K562 (cell line): ENCODE results near the gene DNAJC19. TPM values are rescaled to one million over a fixed set of nuclear protein-coding genes. Genes with fewer than 3 reads are reported as not detected.

Experiments used
- ATAC-seq: fragments of 200-7000 bp; cut with Tn5 transposase; 3 replicates; pipeline ENCODE4 v1.9.1; 2020; ENCODE audit warnings: moderate library complexity
- BruUV-seq: library from RNA; stranded (reverse); fragments of 400-500 nt; replicated peaks from 2 replicates; lab custom pipeline; 2021; lab: Mats Ljungman, UMichigan
- CTCF ChIA-PET: fragments of 300-600 bp; formaldehyde crosslinking; extraction: SDS; loops from one replicate; lab custom pipeline; 2021; ENCODE audit warnings: low intra/inter-chr PET ratio; lab: Yijun Ruan, JAX
- POLR2A ChIA-PET: fragments of 300-600, 350-650 bp; sonication (Branson Sonifier 250); formaldehyde crosslinking; extraction: SDS; loops from one replicate; lab custom pipeline; 2021; ENCODE audit warnings: antibody characterized with exemption, inconsistent platforms; lab: Yijun Ruan, JAX
- DNase-seq, 4 experiments: peaks; one replicate each; pipeline versions ENCODE4 v3.0.0 to v3.0.0-alpha.2; 2011 to 2018; ENCODE audit warnings: low spot score in 3 of 4, mixed read lengths in 3 of 4; ENCODE audit errors: extremely low read depth in 1 of 4
- FAIRE-seq: peaks from 2 replicates; lab custom pipeline; 2011; peaks lifted over from hg19 to GRCh38; lab: Jason Lieb, UNC
- H2AFZ ChIP-seq: 2 replicates; pipeline ENCODE4 v1.6.0; 2011; ENCODE audit warnings: low read depth, low read length, control low read depth, inconsistent platforms
- H3K27ac ChIP-seq: fragments of 200-600 bp; 3 replicates; pipeline ENCODE4 v1.8.0; 2011; ENCODE audit warnings: low read depth, mild to moderate bottlenecking, control low read depth, inconsistent platforms, low read length, moderate library complexity, mixed read lengths; ENCODE audit errors: extremely low read depth
- H3K27me3 ChIP-seq, 2 experiments: fragments of 300-600 bp in 1 of 2; 2 replicates in 1 of 2; 3 replicates in 1 of 2; pipeline versions ENCODE4 v1.6.0 to v1.8.0; 2011; ENCODE audit warnings: inconsistent platforms in 2 of 2, low read length in 2 of 2, mild to moderate bottlenecking in 1 of 2, mixed read lengths in 1 of 2, moderate library complexity in 1 of 2; ENCODE audit not compliant: control insufficient read depth in 2 of 2, insufficient read depth in 2 of 2
- H3K36me3 ChIP-seq: fragments of 300-600 bp; 3 replicates; pipeline ENCODE4 v1.8.0; 2011; ENCODE audit warnings: mild to moderate bottlenecking, low read length, inconsistent platforms; ENCODE audit not compliant: control insufficient read depth, insufficient read depth
- H3K4me1 ChIP-seq, 2 experiments: fragments of 200-600 bp in 1 of 2; replicated peaks in 1 of 2; 2 replicates in 1 of 2; 3 replicates in 1 of 2; pipeline versions ENCODE4 v1.5.1 to v1.8.0; 2011; ENCODE audit warnings: inconsistent platforms in 2 of 2, low read length in 2 of 2, mild to moderate bottlenecking in 1 of 2, mixed read lengths in 1 of 2, moderate library complexity in 1 of 2; ENCODE audit not compliant: control insufficient read depth in 2 of 2, insufficient read depth in 2 of 2
- H3K4me2 ChIP-seq: 2 replicates; pipeline ENCODE4 v1.6.1; 2011; ENCODE audit warnings: low read length, control low read depth, inconsistent platforms, mixed read lengths; ENCODE audit not compliant: insufficient read depth
- H3K4me3 ChIP-seq: fragments of 200-600 bp; sonication (generic), shearing (Covaris generic); 2 replicates; pipeline ENCODE4 v1.5.1; 2016; ENCODE audit warnings: control low read depth, inconsistent platforms
- H3K79me2 ChIP-seq: fragments of 200-600 bp; 3 replicates; pipeline ENCODE4 v1.8.0; 2011; ENCODE audit warnings: low read length, inconsistent platforms; ENCODE audit not compliant: control insufficient read depth, insufficient read depth
- H3K9ac ChIP-seq, 2 experiments: 2 replicates each; pipeline versions ENCODE4 v1.6.0 to v1.6.1; 2011; ENCODE audit warnings: low read depth in 2 of 2, low read length in 2 of 2, control low read depth in 1 of 2, inconsistent platforms in 1 of 2, mild to moderate bottlenecking in 1 of 2, mixed read lengths in 1 of 2; ENCODE audit not compliant: insufficient read depth in 1 of 2
- H3K9me1 ChIP-seq: one replicate; pipeline ENCODE4 v1.6.0; 2011; ENCODE audit warnings: inconsistent platforms, mild to moderate bottlenecking, low read length, moderate library complexity; ENCODE audit not compliant: control insufficient read depth, insufficient read depth
- H3K9me3 ChIP-seq: replicated peaks from 2 replicates; pipeline ENCODE4 v1.5.1; 2011; ENCODE audit warnings: low read depth, low read length, inconsistent platforms; ENCODE audit not compliant: control insufficient read depth, insufficient read depth
- H4K20me1 ChIP-seq: replicated peaks from 2 replicates; pipeline ENCODE4 v1.6.1; 2011; ENCODE audit warnings: low read length, inconsistent platforms, mixed read lengths; ENCODE audit not compliant: control insufficient read depth, insufficient read depth
- FOXK2 ChIP-seq, 2 experiments: fragments of 450-650 bp; IDR thresholded peaks in 1 of 2; conservative IDR thresholded peaks in 1 of 2; 2 replicates each; pipeline ENCODE4 v1.6.1; 2016; ENCODE audit warnings: low read depth in 2 of 2, mild to moderate bottlenecking in 1 of 2
- FUS ChIP-seq: fragments of 200-400 bp; formaldehyde crosslinking; optimal IDR thresholded peaks from 2 replicates; pipeline ENCODE3; 2017; ENCODE audit warnings: low read depth, low read length
- GTF2A2 ChIP-seq: IDR thresholded peaks from 2 replicates; pipeline ENCODE4 v1.6.1; 2016; ENCODE audit warnings: mild to moderate bottlenecking, missing genetic modification characterization, missing compliant biosample characterization
- HINFP ChIP-seq: fragments of 450-650 bp; conservative IDR thresholded peaks from 2 replicates; pipeline ENCODE4 v1.6.1; 2016; ENCODE audit warnings: missing genetic modification characterization, low read depth, mild to moderate bottlenecking, control low read depth, missing compliant biosample characterization
- MEF2A ChIP-seq: IDR thresholded peaks from 2 replicates; pipeline ENCODE4 v1.6.1; 2011; ENCODE audit warnings: low read depth, mild to moderate bottlenecking, low read length, moderate library complexity; ENCODE audit not compliant: control insufficient read depth
- MIER1 ChIP-seq: fragments of 450-650 bp; IDR thresholded peaks from 2 replicates; pipeline ENCODE4 v1.6.1; 2016; ENCODE audit warnings: antibody characterized with exemption, mild to moderate bottlenecking, low read depth
- NCOA6 ChIP-seq: fragments of 450-650 bp; IDR thresholded peaks from 2 replicates; pipeline ENCODE4 v1.6.1; 2017; ENCODE audit warnings: mild to moderate bottlenecking
- NFRKB ChIP-seq: fragments of 450-650 bp; IDR thresholded peaks from 2 replicates; pipeline ENCODE4 v1.6.1; 2016; ENCODE audit warnings: low read depth
- NR2C1 ChIP-seq, 2 experiments: fragments of 450-650 bp; IDR thresholded peaks; 2 replicates each; pipeline ENCODE4 v1.6.1; 2017; ENCODE audit warnings: mild to moderate bottlenecking in 2 of 2, antibody characterized with exemption in 1 of 2, inconsistent platforms in 1 of 2, missing compliant biosample characterization in 1 of 2, missing genetic modification characterization in 1 of 2
- NUFIP1 ChIP-seq: fragments of 450-650 bp; IDR thresholded peaks from 2 replicates; pipeline ENCODE4 v1.6.1; 2018; ENCODE audit not compliant: partially characterized antibody
- SIX5 ChIP-seq, 2 experiments: IDR thresholded peaks; 2 replicates each; pipeline ENCODE4 v1.6.1; 2011; ENCODE audit warnings: low read length in 2 of 2, borderline replicate concordance in 1 of 2, low read depth in 1 of 2, mild to moderate bottlenecking in 1 of 2, moderate library complexity in 1 of 2; ENCODE audit not compliant: insufficient read depth in 1 of 2
- STAT6 ChIP-seq: sonication (generic); formaldehyde crosslinking; IDR thresholded peaks from 2 replicates; pipeline ENCODE4 v1.8.1; 2023; ENCODE audit warnings: mild to moderate bottlenecking, missing genetic modification reagents
- SUPT5H ChIP-seq: fragments of 450-650 bp; IDR thresholded peaks from 2 replicates; pipeline ENCODE4 v1.6.1; 2016
- THRB ChIP-seq: fragments of 450-650 bp; formaldehyde crosslinking; conservative IDR thresholded peaks from 2 replicates; pipeline ENCODE4 v1.4.0; 2022; ENCODE audit warnings: mild to moderate bottlenecking, missing genetic modification characterization
- ZNF79 ChIP-seq: fragments of 250-450 bp; sonication (Bioruptor Pico); IDR thresholded peaks from 2 replicates; pipeline ENCODE4 v1.4.0; 2020; ENCODE audit warnings: low read depth, mild to moderate bottlenecking, moderate library complexity
- WGBS: fragments of 100-300 bp; shearing (Covaris generic); methylation state at CpG from one replicate; pipeline ENCODE4 v1.1.6; 2016; ENCODE audit warnings: low coverage, mixed read lengths; ENCODE audit not compliant: insufficient coverage; ENCODE audit errors: missing lambda C conversion rate; 5-methylcytosine and 5-hydroxymethylcytosine counted together
- in situ Hi-C: fragments of 300-500 bp; cut with MboI; formaldehyde crosslinking; loops from 4 replicates; pipeline ENCODE4 v1.15.0; 2018; ENCODE audit warnings: inconsistent platforms, mixed read lengths
- intact Hi-C: fragments of 100-400 bp; cut with micrococcal nuclease; formaldehyde crosslinking; loops from 2 replicates; pipeline ENCODE4 v1.14.2; 2022
- polyA plus RNA-seq, 8 experiments: library from polyadenylated mRNA; depleted of rRNA in 4 of 8; stranded (reverse) in 5 of 8; unstranded in 3 of 8; fragments of >200 nt; fragmentation: Nextera tagmentation in 2 of 8; fragmentation: Illumina TruSeq in 1 of 8; extraction: Ambion mirVana in 2 of 8; extraction: Trizol in 1 of 8; gene quantifications; 2 replicates each; pipeline versions ENCODE4 v1.2.1 to v1.2.3, GENCODE V29; 2011 to 2014; ENCODE audit warnings: inconsistent platforms in 1 of 8, missing spikeins in 1 of 8
- total RNA-seq, 7 experiments: library from RNA; depleted of rRNA in 6 of 7; stranded (reverse); fragments of >200 nt in 6 of 7; fragmentation: Illumina TruSeq in 2 of 7; extraction: Trizol in 2 of 7; gene quantifications; 2 replicates each; pipeline versions ENCODE4 v1.2.1 to v1.2.3, GENCODE V29; 2011 to 2021; ENCODE audit warnings: low replicate concordance in 1 of 7

Gene DNAJC19
- total and polyA plus RNA-seq, 9 of the 15 experiments (the other 6 are each of a cell fraction or from before 2014, with no cell fraction given), result 55.7 to 184 (median 99.1) TPM

- intact Hi-C loops, result no loop called here
- no peak for FAIRE-seq
- CTCF ChIA-PET, result no interaction called here
- TF ChIP-seq ZNF79, result no peak
- TF ChIP-seq NR2C1 (IDR thresholded peaks at IDR 0.05), result no peak
- no peak for TF ChIP-seq NR2C1 (tag; IDR thresholded peaks at IDR 0.05)
- TF ChIP-seq MEF2A, result no peak
- TF ChIP-seq MIER1, result no peak
- TF ChIP-seq SIX5 (IDR thresholded peaks at IDR 0.05; ENCODE audit: borderline replicate concordance in 1 of 2, insufficient read depth in 1 of 2, low read depth in 1 of 2, low read length in 2 of 2), result no peak
- TF ChIP-seq HINFP (tag), result no peak
- no peak for TF ChIP-seq THRB (CRISPR knock-in tag)
- no peak for TF ChIP-seq NCOA6
- TF ChIP-seq SUPT5H, result no peak
- TF ChIP-seq GTF2A2 (tag), result no peak
- TF ChIP-seq NUFIP1, result no peak
- TF ChIP-seq FUS, result no peak
- no peak for TF ChIP-seq NFRKB
- TF ChIP-seq FOXK2 (conservative IDR thresholded peaks at IDR 0.05 in 1 of 2, IDR thresholded peaks at IDR 0.05 in 1 of 2; ENCODE audit: low read depth in 2 of 2), result no peak
- no peak for TF ChIP-seq STAT6 (CRISPR knock-in tag)
These were observed 48.7 kb downstream of the DNAJC19 start for GRCh38 chr3:180940826-180941225.

More at GRCh38 chr3:180940826-180941225, 48.7 kb downstream of the DNAJC19 start:
- Histone ChIP-seq H3K79me2 (peaks cover 89% of the 10 kb centered on the region), H3K36me3 (peaks cover 77% of the 10 kb centered on the region), H3K4me1 (no peaks in the 10 kb centered on the region), H4K20me1 (0 out of 2 replicates have a peak, but pooled peaks cover 8% of the 10 kb centered on the region), H3K27ac (no peak overlapping the region), H3K4me2 (no peak overlapping the region), H3K27me3 (no peaks in the 10 kb centered on the region), H2AFZ (no peak overlapping the region), H3K9ac (no peak overlapping the region), H3K4me3 (no peak overlapping the region), H3K9me1 (no peaks in the 10 kb centered on the region), H3K9me3 (no peaks in the 10 kb centered on the region)
- ATAC-seq (no peak), DNase-seq (no peak)
- POLR2A ChIA-PET, result no interaction called here
- in situ Hi-C loops, result no loop called here
- 97% methylated on average over 5 of the region's 5 CpGs for WGBS
- no TSS peak for BruUV-seq
